ENCODE results near the gene UBE3B.

DNA sequence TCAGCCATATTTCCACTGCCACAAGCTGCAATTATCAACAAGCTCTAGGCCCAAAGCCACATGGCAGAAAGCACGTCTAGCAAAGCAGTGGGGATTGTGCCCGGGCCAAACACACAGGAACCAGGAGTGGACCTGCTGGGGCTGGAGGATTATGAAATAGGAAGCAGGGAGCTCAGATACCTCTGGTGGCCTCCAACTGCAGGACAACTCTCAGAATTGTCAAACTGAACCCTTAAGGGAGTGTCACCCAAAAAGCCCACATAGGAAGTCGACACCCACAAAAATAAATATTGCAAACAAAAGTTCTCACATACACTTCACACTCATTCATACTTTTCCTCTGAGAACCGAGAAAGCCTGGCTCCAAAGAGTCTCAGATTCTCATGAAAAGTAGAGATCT, 26.5 kb upstream of the UBE3B start:
- TF ChIP-seq POLR2A (IDR thresholded peaks at IDR 0.05), result no peak
- TF ChIP-seq, protein P1, sequence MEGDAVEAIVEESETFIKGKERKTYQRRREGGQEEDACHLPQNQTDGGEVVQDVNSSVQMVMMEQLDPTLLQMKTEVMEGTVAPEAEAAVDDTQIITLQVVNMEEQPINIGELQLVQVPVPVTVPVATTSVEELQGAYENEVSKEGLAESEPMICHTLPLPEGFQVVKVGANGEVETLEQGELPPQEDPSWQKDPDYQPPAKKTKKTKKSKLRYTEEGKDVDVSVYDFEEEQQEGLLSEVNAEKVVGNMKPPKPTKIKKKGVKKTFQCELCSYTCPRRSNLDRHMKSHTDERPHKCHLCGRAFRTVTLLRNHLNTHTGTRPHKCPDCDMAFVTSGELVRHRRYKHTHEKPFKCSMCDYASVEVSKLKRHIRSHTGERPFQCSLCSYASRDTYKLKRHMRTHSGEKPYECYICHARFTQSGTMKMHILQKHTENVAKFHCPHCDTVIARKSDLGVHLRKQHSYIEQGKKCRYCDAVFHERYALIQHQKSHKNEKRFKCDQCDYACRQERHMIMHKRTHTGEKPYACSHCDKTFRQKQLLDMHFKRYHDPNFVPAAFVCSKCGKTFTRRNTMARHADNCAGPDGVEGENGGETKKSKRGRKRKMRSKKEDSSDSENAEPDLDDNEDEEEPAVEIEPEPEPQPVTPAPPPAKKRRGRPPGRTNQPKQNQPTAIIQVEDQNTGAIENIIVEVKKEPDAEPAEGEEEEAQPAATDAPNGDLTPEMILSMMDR (IDR thresholded peaks at IDR 0.05), result no peak

Data from stomach (tissue), 4 donors.